HG02840 (cell line): ENCODE results near the gene SIX1.

ENCODE experiments used
- ATAC-seq: cut with Tn5 transposase; IDR thresholded peaks from one replicate; pipeline ENCODE4 v1.9.1; 2021; ENCODE audit warnings: mild to moderate bottlenecking, moderate library complexity, moderate number of reproducible peaks; ENCODE audit not compliant: unreplicated experiment, low FRiP score

SIX1 gene

GRCh38 chr14:60602291-60602690 is 47.0 kb downstream of the SIX1 start:
- ATAC-seq = no peak

- ATAC-seq = no peak
These were observed 49.5 kb downstream of the SIX1 start for GRCh38 chr14:60599727-60600126.

GRCh38 chr14:60596139-60596538 is 53.1 kb downstream of the SIX1 start:
- no peak for ATAC-seq

GRCh38 chr14:60594062-60594461 is 55.2 kb downstream of the SIX1 start:
- no peak for ATAC-seq
